Keratinocyte (primary cell): ENCODE data around the gene HABP4. TPM values are rescaled to one million over a fixed set of nuclear protein-coding genes. Genes with fewer than 3 reads are reported as not detected.

Experiments
- DNase-seq: peaks from one replicate; pipeline ENCODE4 v3.0.0-alpha.2; 2011; ENCODE audit warnings: low read depth, missing footprints, low spot score
- FAIRE-seq: peaks from 2 replicates; lab custom pipeline; 2011; peaks lifted over from hg19 to GRCh38; lab: Jason Lieb, UNC
- H2AFZ ChIP-seq: 2 replicates; pipeline ENCODE4 v1.6.0; 2012; ENCODE audit warnings: low read length, control low read depth, inconsistent platforms; ENCODE audit not compliant: control insufficient read depth
- H3K27ac ChIP-seq: 2 replicates; pipeline ENCODE4 v1.5.1; 2011; ENCODE audit warnings: low read length; ENCODE audit not compliant: control insufficient read depth, insufficient read depth
- H3K27me3 ChIP-seq: 3 replicates; pipeline ENCODE4 v1.6.0; 2011; ENCODE audit warnings: low read length; ENCODE audit not compliant: control insufficient read depth, insufficient read depth; ENCODE audit errors: extremely low read depth
- H3K36me3 ChIP-seq, 2 experiments: 2 replicates in 1 of 2; 3 replicates in 1 of 2; pipeline ENCODE4 v1.5.1; 2011; ENCODE audit warnings: low read length in 2 of 2, mild to moderate bottlenecking in 1 of 2; ENCODE audit not compliant: control insufficient read depth in 2 of 2, insufficient read depth in 2 of 2; ENCODE audit errors: extremely low read depth in 1 of 2
- H3K4me1 ChIP-seq: 3 replicates; pipeline ENCODE4 v1.5.1; 2011; ENCODE audit warnings: low read length; ENCODE audit not compliant: control insufficient read depth, insufficient read depth; ENCODE audit errors: extremely low read depth
- H3K4me2 ChIP-seq: 3 replicates; pipeline ENCODE4 v1.6.0; 2011; ENCODE audit warnings: low read depth, low read length; ENCODE audit not compliant: control insufficient read depth, insufficient read depth; ENCODE audit errors: extremely low read depth
- H3K4me3 ChIP-seq, 3 experiments: fragments of 200-600 bp in 1 of 3; sonication (generic) in 1 of 3; 2 replicates in 2 of 3; 3 replicates in 1 of 3; pipeline ENCODE4 v1.5.1; 2011 to 2016; ENCODE audit warnings: low read length in 3 of 3, mild to moderate bottlenecking in 3 of 3, control low read depth in 2 of 3, inconsistent platforms in 1 of 3, low read depth in 1 of 3, mixed read lengths in 1 of 3, mixed run types in 1 of 3, moderate library complexity in 1 of 3; ENCODE audit not compliant: control insufficient read depth in 2 of 3, insufficient read depth in 2 of 3; ENCODE audit errors: extremely low read depth in 1 of 3
- H3K79me2 ChIP-seq: 2 replicates; pipeline ENCODE4 v1.6.0; 2012; ENCODE audit warnings: low read length; ENCODE audit not compliant: control insufficient read depth, insufficient read depth
- H3K9ac ChIP-seq: 3 replicates; pipeline ENCODE4 v1.6.0; 2011; ENCODE audit warnings: low read length; ENCODE audit not compliant: control insufficient read depth, insufficient read depth; ENCODE audit errors: extremely low read depth
- H3K9me1 ChIP-seq: 3 replicates; pipeline ENCODE4 v1.6.0; 2011; ENCODE audit warnings: low read length; ENCODE audit not compliant: control insufficient read depth, insufficient read depth; ENCODE audit errors: extremely low read depth
- H3K9me3 ChIP-seq: 2 replicates; pipeline ENCODE4 v1.5.1; 2012; ENCODE audit warnings: low read depth, low read length; ENCODE audit not compliant: control insufficient read depth
- H4K20me1 ChIP-seq: 3 replicates; pipeline ENCODE4 v1.6.0; 2011; ENCODE audit warnings: low read length; ENCODE audit not compliant: control insufficient read depth, insufficient read depth; ENCODE audit errors: extremely low read depth
- EZH2 ChIP-seq: IDR thresholded peaks from one replicate; pipeline ENCODE4 v1.6.1; 2012; ENCODE audit warnings: inconsistent platforms, mild to moderate bottlenecking, low read length, moderate library complexity
- dilution Hi-C: fragments of 300-500 bp; cut with MboI; formaldehyde crosslinking; loops from one replicate; pipeline ENCODE4 v1.7.0; 2020; ENCODE audit warnings: low sequenced_read_pairs; ENCODE audit not compliant: extremely low pct_ligation_motif_present
- polyA plus RNA-seq, 5 experiments: library from polyadenylated mRNA; depleted of rRNA in 3 of 5; stranded (reverse) in 3 of 5; stranded (forward) in 1 of 5; unstranded in 1 of 5; fragments of >200 nt; gene quantifications; 1 replicate in 1 of 5; 2 replicates in 3 of 5; 3 replicates in 1 of 5; pipeline versions ENCODE4 v1.2.1 to v1.2.3, GENCODE V29; 2011 to 2012; ENCODE audit warnings: missing spikeins in 2 of 5, low read depth in 1 of 5, low replicate concordance in 1 of 5
- TF ChIP-seq, protein P1 (sequence below), 3 experiments: IDR thresholded peaks in 1 of 3; conservative IDR thresholded peaks in 1 of 3; optimal IDR thresholded peaks in 1 of 3; 2 replicates in 2 of 3; 3 replicates in 1 of 3; pipeline versions ENCODE3 to v1.5.1; 2011; ENCODE audit warnings: low read length in 3 of 3, mild to moderate bottlenecking in 3 of 3, moderate library complexity in 2 of 3, control low read depth in 1 of 3, inconsistent platforms in 1 of 3; ENCODE audit not compliant: insufficient read depth in 2 of 3; ENCODE audit errors: extremely low read depth in 1 of 3

The HABP4 gene
- polyA plus RNA-seq, 1 donor (not counting 4 experiments of a cell fraction or from before 2014, with no cell fraction given): 6.8 TPM

GRCh38 chr9:96423985-96424336 lies 26.0 kb upstream of the HABP4 start:
- Histone ChIP-seq H3K36me3 (no peaks in the 10 kb centered on the region), H3K4me3 (peak overlapping the region in 1 of 3 experiments; percentile 6), H3K9me1 (no peaks in the 10 kb centered on the region), H4K20me1 (no peaks in the 10 kb centered on the region), H3K4me2 (peak overlapping the region; percentile 59), H3K4me1 (peaks cover 34% of the 10 kb centered on the region), H3K9ac (peak overlapping the region; percentile 43), H3K27ac (peak overlapping the region; percentile 41), H2AFZ (peak overlapping the region; percentile 55), H3K27me3 (no peaks in the 10 kb centered on the region), H3K9me3 (no peaks in the 10 kb centered on the region), H3K79me2 (no peaks in the 10 kb centered on the region)
- dilution Hi-C loops: no loop called here
- FAIRE-seq (peak; percentile 75), DNase-seq (no peak)
- TF ChIP-seq, protein P1, sequence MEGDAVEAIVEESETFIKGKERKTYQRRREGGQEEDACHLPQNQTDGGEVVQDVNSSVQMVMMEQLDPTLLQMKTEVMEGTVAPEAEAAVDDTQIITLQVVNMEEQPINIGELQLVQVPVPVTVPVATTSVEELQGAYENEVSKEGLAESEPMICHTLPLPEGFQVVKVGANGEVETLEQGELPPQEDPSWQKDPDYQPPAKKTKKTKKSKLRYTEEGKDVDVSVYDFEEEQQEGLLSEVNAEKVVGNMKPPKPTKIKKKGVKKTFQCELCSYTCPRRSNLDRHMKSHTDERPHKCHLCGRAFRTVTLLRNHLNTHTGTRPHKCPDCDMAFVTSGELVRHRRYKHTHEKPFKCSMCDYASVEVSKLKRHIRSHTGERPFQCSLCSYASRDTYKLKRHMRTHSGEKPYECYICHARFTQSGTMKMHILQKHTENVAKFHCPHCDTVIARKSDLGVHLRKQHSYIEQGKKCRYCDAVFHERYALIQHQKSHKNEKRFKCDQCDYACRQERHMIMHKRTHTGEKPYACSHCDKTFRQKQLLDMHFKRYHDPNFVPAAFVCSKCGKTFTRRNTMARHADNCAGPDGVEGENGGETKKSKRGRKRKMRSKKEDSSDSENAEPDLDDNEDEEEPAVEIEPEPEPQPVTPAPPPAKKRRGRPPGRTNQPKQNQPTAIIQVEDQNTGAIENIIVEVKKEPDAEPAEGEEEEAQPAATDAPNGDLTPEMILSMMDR (optimal IDR thresholded peaks at IDR 0.05 in 1 of 3, IDR thresholded peaks at IDR 0.05 in 1 of 3, conservative IDR thresholded peaks at IDR 0.05 in 1 of 3; ENCODE audit: extremely low read depth in 1 of 3, insufficient read depth in 2 of 3, low read length in 3 of 3): no peak
- TF ChIP-seq EZH2: no peak

- peaks cover 20% of the 10 kb centered on the region for H3K4me1 ChIP-seq
- H3K9ac ChIP-seq: no peak overlapping the region
- dilution Hi-C loops: no loop called here
- no peak overlapping the region for H2AFZ ChIP-seq
- no peaks in the 10 kb centered on the region for H3K9me3 ChIP-seq
- no peaks in the 10 kb centered on the region for H3K9me1 ChIP-seq
- no peak for DNase-seq
- no peaks in the 10 kb centered on the region for H4K20me1 ChIP-seq
- H3K27me3 ChIP-seq: no peaks in the 10 kb centered on the region
- no peaks in the 10 kb centered on the region for H3K36me3 ChIP-seq
- no peak overlapping the region for H3K4me2 ChIP-seq
- no peak for FAIRE-seq
- H3K79me2 ChIP-seq: no peaks in the 10 kb centered on the region
- H3K4me3 ChIP-seq: no peak overlapping the region
- TF ChIP-seq, protein P1 (optimal IDR thresholded peaks at IDR 0.05 in 1 of 3, IDR thresholded peaks at IDR 0.05 in 1 of 3, conservative IDR thresholded peaks at IDR 0.05 in 1 of 3; ENCODE audit: extremely low read depth in 1 of 3, insufficient read depth in 2 of 3, low read length in 3 of 3): no peak
- TF ChIP-seq EZH2: no peak
- no peak overlapping the region for H3K27ac ChIP-seq
Observed at GRCh38 chr9:96425500-96426169, 24.3 kb upstream of the HABP4 start.
